HK-2 (cell line): ENCODE measurements around the gene CAPN9.
A peak's percentile ranks its signal among the peaks of the same experiment; 100 is the strongest.

Experiments
- DNase-seq: peaks from one replicate; pipeline ENCODE4 v3.0.0-alpha.2; 2018; ENCODE audit not compliant: unreplicated experiment

CAPN9 gene

GRCh38 chr1:230797376-230797920 lies 50.3 kb downstream of the CAPN9 start:
- no peak for DNase-seq

- peak; percentile 53 for DNase-seq
These were observed 50.8 kb downstream of the CAPN9 start for GRCh38 chr1:230797942-230798365.

DNA sequence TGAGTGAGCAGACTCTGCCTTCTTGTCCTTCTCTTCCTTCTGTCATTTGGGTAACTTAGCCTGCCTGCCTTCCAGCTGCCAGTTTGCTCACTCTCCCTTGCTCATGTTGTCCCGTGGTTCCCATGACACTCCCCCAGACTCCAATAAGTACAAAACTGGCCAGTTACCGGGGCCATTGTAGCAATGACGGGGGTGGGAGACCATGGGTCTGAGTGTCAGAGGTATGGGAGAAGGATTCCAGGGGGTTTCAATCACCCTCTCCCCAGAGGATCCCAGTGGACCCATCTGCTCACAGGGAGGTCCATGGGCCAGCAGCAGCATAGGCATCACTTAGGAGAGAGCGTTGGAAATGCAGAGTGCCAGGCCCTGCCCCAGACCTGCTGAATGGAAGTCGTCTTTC lies 51.3 kb downstream of the CAPN9 start:
- no peak for DNase-seq

- no peak for DNase-seq
These were observed 54.0 kb downstream of the CAPN9 start for GRCh38 chr1:230800891-230801840.

DNA sequence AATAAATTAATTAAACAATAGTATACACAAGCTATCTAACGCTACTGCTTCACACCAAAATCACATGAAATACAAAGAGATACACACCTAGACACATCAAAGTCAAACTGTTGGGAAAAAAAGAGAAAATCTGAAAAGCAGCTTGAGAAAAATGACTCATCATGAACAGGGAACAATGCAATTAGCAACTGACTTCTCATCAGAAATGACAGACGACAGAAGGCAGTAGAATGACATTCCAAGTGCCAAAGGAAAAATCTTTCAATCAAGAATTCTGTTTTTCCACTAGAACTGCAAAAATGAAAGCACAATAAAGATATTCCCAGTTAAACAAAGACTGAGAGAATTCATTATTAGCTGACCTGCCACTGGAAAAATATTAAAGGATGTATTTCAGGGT lies 57.2 kb downstream of the CAPN9 start:
- no peak for DNase-seq

DNA sequence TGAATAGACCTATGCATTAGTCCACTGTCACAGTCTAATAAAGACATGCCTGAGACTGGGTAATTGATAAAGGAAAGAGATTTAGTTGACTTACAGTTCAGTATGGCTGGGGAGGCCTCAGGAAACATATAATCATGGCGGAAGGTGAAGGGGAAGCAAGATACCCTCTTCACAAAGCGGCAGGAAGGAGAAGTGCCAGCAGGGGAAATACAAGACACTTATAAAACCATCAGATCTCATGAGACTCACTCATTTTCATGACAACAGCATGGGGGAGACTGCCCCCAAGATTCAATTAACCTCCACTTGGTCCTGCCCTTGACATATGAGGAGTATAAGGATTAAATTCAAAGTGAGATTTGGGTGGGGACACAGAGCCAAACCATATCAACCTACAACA lies 59.4 kb downstream of the CAPN9 start:
- no peak for DNase-seq

GRCh38 chr1:230807029-230807428 lies 59.8 kb downstream of the CAPN9 start:
- no peak for DNase-seq

- no peak for DNase-seq
These were observed 60.5 kb downstream of the CAPN9 start for GRCh38 chr1:230807561-230808280.

DNA sequence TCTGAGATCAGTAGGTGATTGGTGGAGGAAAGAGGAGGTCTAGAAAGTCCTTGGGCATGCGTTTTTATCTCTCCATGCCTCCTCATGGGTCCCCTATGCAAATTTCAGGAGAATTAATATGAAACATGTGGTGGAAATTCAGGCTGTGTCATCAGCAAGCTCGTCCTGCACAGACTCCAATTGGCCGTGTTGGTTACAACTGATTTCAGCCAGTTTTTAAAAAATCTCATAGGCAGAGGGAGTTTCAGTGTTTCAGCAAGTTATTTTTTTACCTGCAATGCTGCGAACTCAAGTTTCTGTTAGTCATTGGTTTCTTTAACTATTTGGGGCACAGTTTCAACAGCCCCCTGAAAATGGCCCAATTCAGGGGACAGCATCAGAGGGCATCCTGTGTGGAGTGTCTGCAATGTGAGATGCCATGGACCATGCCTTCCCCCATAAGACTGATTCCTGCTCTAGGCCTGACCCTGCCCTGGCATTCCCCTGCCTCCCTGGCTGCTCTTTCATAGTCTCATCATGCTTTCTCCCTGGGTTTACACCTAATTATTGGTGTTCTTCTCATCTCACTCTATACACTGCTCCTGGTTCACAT lies 61.2 kb downstream of the CAPN9 start:
- DNase-seq = no peak

DNA sequence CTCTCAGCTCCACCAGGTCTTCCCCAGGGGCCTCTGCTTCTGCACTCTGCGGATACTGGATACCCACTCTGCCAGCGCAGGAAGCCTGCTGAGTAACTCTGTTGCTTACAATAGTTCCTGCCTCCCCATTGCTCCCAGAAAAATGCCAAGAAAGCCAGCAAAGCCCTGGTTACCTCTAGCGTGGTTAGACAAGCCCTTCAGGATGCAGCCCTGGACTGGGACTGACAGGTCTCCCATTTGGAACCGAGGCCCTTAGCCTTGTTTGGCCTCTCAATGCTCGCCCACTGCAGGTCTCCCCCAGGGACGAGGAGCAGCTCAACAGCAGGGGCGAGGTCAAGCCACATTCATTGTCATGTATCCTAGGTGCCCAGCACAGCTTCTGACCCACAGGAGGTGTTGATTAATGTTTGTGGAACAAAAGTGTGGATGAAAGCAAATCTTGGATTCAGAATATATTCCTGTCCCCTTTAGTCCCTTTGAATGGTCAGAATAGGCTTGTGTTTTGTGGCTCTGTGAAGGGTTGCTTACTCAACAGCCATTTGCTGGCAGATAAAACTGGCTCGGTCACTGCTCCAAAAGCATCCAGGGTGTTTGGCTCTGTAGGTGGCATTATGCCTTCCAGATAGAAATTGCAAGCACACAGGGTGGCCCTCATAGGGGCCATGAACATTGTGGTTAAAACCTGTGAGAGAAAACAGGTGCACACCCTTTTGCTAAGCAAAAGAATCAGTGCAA lies 62.2 kb downstream of the CAPN9 start:
- DNase-seq = no peak

- no peak for DNase-seq
These were observed 65.4 kb downstream of the CAPN9 start for GRCh38 chr1:230812568-230812967.

DNA sequence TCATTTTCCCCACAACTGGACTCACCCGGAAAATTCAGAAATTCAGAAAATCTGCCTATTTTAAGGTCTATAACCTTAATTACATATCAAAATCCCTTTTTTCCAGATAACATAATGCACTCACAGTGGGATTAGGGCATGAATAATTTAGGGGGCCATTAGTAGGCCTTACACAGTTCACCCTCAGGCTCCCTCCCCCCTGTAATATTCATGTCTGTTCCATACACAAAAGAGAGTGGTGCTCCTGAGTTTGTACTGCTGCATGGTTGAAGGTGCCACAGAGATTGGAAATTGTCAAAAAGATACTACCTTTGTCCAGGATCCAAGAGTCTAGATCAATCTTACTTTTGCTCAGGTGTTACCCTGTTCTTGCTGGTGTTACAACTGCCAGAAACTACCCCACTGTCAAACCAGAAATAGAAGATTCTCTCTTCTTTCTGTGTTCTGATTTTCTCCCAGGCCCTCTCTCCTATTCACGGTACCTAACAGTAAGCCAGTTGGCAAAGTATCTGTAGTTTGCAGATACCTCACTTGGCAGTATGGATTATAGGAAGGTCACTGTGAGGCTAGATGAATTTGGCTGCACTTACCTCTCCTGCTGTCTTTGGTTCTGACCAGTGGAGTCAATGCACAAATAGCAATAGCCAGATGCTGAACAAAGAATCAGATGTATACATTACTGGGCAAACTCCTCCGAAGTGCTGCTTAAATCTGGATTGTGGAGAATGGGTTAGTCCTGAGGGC lies 67.9 kb downstream of the CAPN9 start:
- DNase-seq = no peak

DNA sequence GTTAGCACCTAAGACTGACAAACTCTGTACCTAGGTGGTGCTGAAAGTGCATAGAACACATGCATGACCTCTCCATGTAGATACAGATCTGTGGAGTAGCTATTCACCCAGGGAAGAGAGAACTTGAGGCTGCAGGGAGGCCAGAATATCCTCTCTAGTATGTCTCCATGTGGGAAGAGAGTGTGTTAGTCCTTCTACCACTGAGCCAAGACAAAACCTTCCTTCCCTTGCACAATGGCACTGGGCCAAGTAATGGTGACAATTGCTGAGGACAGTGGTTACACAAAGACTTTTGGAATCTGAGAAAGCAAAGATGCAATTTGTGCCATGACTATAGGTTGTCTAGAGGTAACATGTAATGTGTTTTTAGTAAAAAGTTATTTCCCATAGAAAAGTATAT lies 68.8 kb downstream of the CAPN9 start:
- no peak for DNase-seq

DNA sequence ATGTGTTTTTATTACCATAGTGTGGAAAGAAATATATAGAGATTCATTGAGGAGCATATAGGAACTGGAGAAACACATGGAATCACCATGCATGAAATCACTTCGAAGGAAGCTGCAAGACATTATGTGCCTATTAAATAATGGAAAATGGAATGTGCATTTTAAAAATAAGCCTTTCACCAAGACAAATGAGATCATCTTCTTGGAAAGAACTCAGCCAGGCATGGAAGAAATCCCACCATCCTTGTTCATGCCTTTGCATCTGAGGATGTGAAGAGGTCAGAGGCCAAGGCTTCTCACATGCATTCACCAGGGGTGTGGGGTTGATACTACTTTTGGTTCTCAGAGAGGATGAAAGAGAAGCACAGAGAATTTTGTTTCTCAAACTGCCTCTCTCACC lies 71.2 kb downstream of the CAPN9 start:
- DNase-seq = no peak

DNA sequence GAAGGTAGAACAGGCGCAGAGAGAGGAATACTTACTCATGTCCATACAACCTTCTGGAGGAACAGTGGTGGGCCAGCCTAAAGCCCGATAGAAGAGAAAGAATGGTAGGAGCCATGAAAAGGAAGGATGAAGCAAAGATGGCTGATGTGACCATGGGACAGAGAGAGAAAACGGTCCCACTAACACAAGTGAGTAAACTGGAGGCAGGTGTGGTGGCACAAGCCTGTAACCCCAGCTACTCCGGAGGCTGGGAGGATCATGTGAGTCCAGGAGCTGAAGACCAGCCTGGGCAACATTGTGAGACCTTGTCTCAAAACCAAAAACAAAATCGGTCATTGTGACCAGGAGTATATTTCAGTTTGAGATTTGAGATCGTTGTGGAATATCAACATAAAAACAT lies 71.7 kb downstream of the CAPN9 start:
- DNase-seq = no peak

DNA sequence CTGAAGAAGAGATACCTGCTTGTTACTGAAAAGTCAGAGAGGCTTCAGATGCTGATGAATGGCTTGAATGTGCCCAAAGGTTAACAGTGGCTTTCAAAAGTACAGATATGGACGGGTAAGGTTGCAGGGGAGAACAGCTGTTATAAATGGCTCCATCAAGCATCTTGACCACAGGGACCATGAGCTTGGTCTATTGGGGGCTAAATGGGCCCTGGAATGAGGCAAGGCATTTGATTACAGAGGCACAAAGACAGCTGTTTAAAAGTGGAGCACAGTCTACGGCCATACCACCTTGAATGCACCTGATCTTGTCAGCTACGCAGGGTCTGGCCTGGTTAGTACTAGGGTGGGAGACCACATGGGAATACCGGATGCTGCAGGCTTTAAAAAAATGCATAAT lies 72.8 kb downstream of the CAPN9 start:
- DNase-seq = no peak

GRCh38 chr1:230820568-230820967 lies 73.4 kb downstream of the CAPN9 start:
- DNase-seq = no peak

- no peak for DNase-seq
These were observed 74.2 kb downstream of the CAPN9 start for GRCh38 chr1:230821346-230821745.

DNA sequence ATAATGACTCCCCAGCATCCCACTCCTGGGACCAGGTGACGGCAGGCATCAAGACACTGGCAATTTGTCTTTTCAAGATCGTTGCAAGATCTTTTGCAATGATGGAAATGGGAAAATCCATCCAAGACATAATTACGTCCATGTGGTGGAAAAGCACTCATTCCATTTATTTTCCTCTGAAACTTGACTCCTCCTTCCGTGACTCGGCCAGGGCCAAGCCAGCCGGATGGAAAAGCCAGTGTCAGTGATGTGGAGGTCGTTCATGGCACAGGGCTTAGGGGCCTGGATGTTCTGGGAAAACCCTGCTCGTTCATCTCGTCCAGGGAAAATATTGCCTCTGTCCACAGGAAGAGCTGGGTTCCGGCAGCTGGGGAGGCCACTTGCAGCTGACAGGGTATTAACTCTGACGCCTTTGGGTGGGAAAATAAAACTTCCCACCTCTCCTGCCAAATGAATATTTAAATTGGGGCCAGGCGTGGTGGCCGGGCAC lies 74.9 kb downstream of the CAPN9 start:
- no peak for DNase-seq

GRCh38 chr1:230823426-230823825 lies 76.2 kb downstream of the CAPN9 start:
- no peak for DNase-seq

GRCh38 chr1:230823931-230824381 lies 76.8 kb downstream of the CAPN9 start:
- DNase-seq = no peak
